ENCODE measurements around the gene LCOR. TPM values are rescaled to one million over a fixed set of nuclear protein-coding genes. Genes with fewer than 3 reads are reported as not detected.

The LCOR gene
- total RNA-seq, 2 donors from 2014 or later: 36.9 to 43.3 TPM

DNA sequence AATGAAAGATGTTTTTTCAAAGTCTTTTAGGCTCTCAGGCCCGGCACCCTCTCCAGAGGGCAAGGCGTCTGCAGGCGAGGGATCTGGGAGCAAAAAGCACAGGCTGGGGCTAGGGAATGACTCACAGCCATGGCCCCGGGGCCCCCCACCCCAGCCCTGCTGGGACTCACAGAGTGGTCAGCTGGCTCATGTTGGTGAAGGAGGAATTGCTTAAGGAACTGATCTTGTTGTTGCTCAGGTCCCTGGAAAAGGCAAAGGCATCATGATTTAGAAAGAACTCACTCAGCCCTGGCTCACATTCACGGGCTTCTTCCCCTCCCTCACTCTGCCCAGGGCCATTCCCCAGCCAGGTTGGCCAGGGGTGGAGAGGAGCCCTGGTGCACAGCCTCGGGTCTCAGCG lies 202.2 kb downstream of the LCOR start:
- H3K36me3 ChIP-seq (ENCODE audit: control insufficient read depth, insufficient read depth, low read length): no peaks in the 10 kb centered on the region
- WGBS, 2 experiments (ENCODE audit: insufficient coverage in 1 of 2, insufficient read length in 1 of 2): 81 to 87% methylated on average over 5 to 7 of the region's 7 CpGs
- no peak for DNase-seq
- no peak overlapping the region for H3K27ac ChIP-seq (ENCODE audit: low read depth, low read length)
- H3K9me3 ChIP-seq (ENCODE audit: control insufficient read depth, low read length): no peaks in the 10 kb centered on the region
- Mint-ChIP-seq H3K36me3 (ENCODE audit: low read depth) (no peaks in the 10 kb centered on the region), H3K4me1 (peaks cover 20% of the 10 kb centered on the region), H3K27me3 (ENCODE audit: insufficient read depth) (peaks cover 12% of the 10 kb centered on the region), H3K27ac (no peak overlapping the region), H3K9me3 (no peaks in the 10 kb centered on the region), H3K4me3 (no peak overlapping the region)
- no peaks in the 10 kb centered on the region for H3K4me1 ChIP-seq (ENCODE audit: control insufficient read depth, insufficient read depth, low read length)
- H3K27me3 ChIP-seq (ENCODE audit: control insufficient read depth, insufficient read depth, low read length, poor library complexity, severe bottlenecking): no peaks in the 10 kb centered on the region
- no peak overlapping the region for H3K9ac ChIP-seq (ENCODE audit: extremely low read depth, low read length, poor library complexity, severe bottlenecking)
- H3K4me3 ChIP-seq (ENCODE audit: low read length): no peak overlapping the region
- TF ChIP-seq, protein P1, sequence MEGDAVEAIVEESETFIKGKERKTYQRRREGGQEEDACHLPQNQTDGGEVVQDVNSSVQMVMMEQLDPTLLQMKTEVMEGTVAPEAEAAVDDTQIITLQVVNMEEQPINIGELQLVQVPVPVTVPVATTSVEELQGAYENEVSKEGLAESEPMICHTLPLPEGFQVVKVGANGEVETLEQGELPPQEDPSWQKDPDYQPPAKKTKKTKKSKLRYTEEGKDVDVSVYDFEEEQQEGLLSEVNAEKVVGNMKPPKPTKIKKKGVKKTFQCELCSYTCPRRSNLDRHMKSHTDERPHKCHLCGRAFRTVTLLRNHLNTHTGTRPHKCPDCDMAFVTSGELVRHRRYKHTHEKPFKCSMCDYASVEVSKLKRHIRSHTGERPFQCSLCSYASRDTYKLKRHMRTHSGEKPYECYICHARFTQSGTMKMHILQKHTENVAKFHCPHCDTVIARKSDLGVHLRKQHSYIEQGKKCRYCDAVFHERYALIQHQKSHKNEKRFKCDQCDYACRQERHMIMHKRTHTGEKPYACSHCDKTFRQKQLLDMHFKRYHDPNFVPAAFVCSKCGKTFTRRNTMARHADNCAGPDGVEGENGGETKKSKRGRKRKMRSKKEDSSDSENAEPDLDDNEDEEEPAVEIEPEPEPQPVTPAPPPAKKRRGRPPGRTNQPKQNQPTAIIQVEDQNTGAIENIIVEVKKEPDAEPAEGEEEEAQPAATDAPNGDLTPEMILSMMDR (conservative IDR thresholded peaks at IDR 0.05): no peak

GRCh38 chr10:97034958-97035769 lies 203.1 kb downstream of the LCOR start:
- H3K9me3 Mint-ChIP-seq: no peaks in the 10 kb centered on the region
- H3K27ac Mint-ChIP-seq: no peak overlapping the region
- DNase-seq: no peak
- no peak overlapping the region for H3K4me3 ChIP-seq (ENCODE audit: low read length)
- no peaks in the 10 kb centered on the region for H3K9me3 ChIP-seq (ENCODE audit: control insufficient read depth, low read length)
- H3K36me3 ChIP-seq (ENCODE audit: control insufficient read depth, insufficient read depth, low read length): no peaks in the 10 kb centered on the region
- TF ChIP-seq, protein P1 (conservative IDR thresholded peaks at IDR 0.05): no peak
- no peaks in the 10 kb centered on the region for H3K4me1 ChIP-seq (ENCODE audit: control insufficient read depth, insufficient read depth, low read length)
- WGBS, 2 experiments (ENCODE audit: insufficient coverage in 1 of 2, insufficient read length in 1 of 2): 90 to 96% methylated on average over 8 to 18 of the region's 18 CpGs
- no peaks in the 10 kb centered on the region for H3K36me3 Mint-ChIP-seq (ENCODE audit: low read depth)
- peaks cover 20% of the 10 kb centered on the region for H3K4me1 Mint-ChIP-seq
- no peaks in the 10 kb centered on the region for H3K27me3 ChIP-seq (ENCODE audit: control insufficient read depth, insufficient read depth, low read length, poor library complexity, severe bottlenecking)
- H3K4me3 Mint-ChIP-seq: no peak overlapping the region
- no peak overlapping the region for H3K9ac ChIP-seq (ENCODE audit: extremely low read depth, low read length, poor library complexity, severe bottlenecking)
- H3K27ac ChIP-seq (ENCODE audit: low read depth, low read length): no peak overlapping the region
- H3K27me3 Mint-ChIP-seq (ENCODE audit: insufficient read depth): peaks cover 12% of the 10 kb centered on the region

DNA sequence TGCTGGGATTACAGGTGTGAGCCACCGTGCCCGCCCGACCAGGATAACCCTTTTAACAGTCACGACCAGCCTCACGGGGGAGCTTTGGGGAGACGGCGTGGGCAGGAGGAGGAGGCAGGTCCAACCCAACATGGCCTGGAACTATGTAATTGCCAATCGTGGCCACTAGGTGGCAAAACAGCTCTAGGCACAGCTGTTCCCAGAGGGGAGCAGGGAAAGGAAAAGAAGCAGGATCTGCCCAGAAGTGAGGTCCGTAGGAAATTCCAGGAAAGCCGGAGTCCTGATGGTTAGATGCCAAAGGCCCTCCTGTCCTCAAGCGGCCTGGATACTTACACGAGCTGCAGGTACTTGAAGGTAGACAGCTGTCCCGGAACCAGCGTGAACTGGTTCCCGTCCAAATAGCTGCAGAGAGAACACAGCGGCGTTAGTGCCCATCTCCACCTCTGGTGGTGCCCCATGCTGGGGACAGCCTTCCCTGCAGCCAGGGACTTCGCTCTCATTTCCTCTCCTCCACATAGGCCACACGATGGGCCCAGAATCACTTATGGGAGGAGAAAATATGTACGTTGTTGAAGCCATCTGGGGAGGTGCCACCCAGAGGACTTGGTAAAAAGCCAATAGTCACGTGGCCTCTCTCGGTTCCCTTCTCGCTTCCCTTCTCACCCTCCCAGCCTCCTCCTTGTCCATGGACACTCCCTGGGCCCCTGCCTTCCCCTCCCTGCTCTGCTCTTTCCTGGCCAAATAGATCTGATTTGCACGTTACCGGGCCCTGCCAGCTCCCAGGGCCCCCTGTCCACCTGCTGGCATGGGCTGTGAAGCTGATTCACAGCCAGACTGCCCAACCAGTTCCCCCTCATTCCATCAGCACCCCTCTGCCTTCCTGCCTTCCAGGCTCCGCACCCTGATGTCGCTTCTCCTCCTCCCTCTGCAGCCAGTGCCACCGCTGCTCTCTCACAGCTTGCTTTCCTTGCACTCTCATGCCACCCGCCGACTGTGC lies 205.6 kb downstream of the LCOR start:
- Histone ChIP-seq H3K4me1 (ENCODE audit: control insufficient read depth, insufficient read depth, low read length) (no peaks in the 10 kb centered on the region), H3K27ac (ENCODE audit: low read depth, low read length) (no peak overlapping the region), H3K36me3 (ENCODE audit: control insufficient read depth, insufficient read depth, low read length) (no peaks in the 10 kb centered on the region), H3K9me3 (ENCODE audit: control insufficient read depth, low read length) (no peaks in the 10 kb centered on the region), H3K27me3 (ENCODE audit: control insufficient read depth, insufficient read depth, low read length, poor library complexity, severe bottlenecking) (no peaks in the 10 kb centered on the region), H3K9ac (ENCODE audit: extremely low read depth, low read length, poor library complexity, severe bottlenecking) (no peak overlapping the region), H3K4me3 (ENCODE audit: low read length) (no peak overlapping the region)
- no peak overlapping the region for H3K4me3 Mint-ChIP-seq
- peaks cover 9% of the 10 kb centered on the region for H3K4me1 Mint-ChIP-seq
- 42 to 48% methylated on average over 19 to 30 of the region's 30 CpGs for WGBS, 2 experiments (ENCODE audit: insufficient coverage in 1 of 2, insufficient read length in 1 of 2)
- no peak overlapping the region for H3K27ac Mint-ChIP-seq
- no peaks in the 10 kb centered on the region for H3K36me3 Mint-ChIP-seq (ENCODE audit: low read depth)
- TF ChIP-seq, protein P1 (conservative IDR thresholded peaks at IDR 0.05): peak; percentile 89
- H3K9me3 Mint-ChIP-seq: no peaks in the 10 kb centered on the region
- peaks cover 12% of the 10 kb centered on the region for H3K27me3 Mint-ChIP-seq (ENCODE audit: insufficient read depth)
- DNase-seq: peak; percentile 97

Data from endodermal cell (in vitro differentiated cells).